ENCODE measurements around the gene NRG3. TPM values are rescaled to one million over a fixed set of nuclear protein-coding genes. Genes with fewer than 3 reads are reported as not detected.

The NRG3 gene
- total and polyA plus RNA-seq, 12 donors = 0.46 to 3.8 (median 1.3) TPM

- WGBS, 4 donors = 79 to 100% (median 94%) methylated on average over 1 of the region's 1 CpG
- intact Hi-C loops (cut with DNase I) = no loop called here
- no peak overlapping the region for H3K27ac ChIP-seq
- no peaks in the 10 kb centered on the region for H3K27me3 ChIP-seq
- H3K4me1 ChIP-seq (replicated peaks in 1 of 2) = no peaks in the 10 kb centered on the region
- H3K4me3 ChIP-seq = no peak overlapping the region
- no peak for DNase-seq
- no peak for TF ChIP-seq CTCF (IDR thresholded peaks at IDR 0.05)
- no peak for TF ChIP-seq POLR2A (IDR thresholded peaks at IDR 0.05)
- H3K36me3 ChIP-seq (replicated peaks in 1 of 2) = no peaks in the 10 kb centered on the region
- H3K9me3 ChIP-seq (replicated peaks in 1 of 3) = no peaks in the 10 kb centered on the region
Observed at GRCh38 chr10:82468453-82468852, 593.5 kb downstream of the NRG3 start.

- Histone ChIP-seq H3K4me1 (replicated peaks in 1 of 2) (no peaks in the 10 kb centered on the region), H3K36me3 (replicated peaks in 1 of 2) (no peaks in the 10 kb centered on the region), H3K27me3 (no peaks in the 10 kb centered on the region), H3K4me3 (no peak overlapping the region), H3K27ac (no peak overlapping the region), H3K9me3 (replicated peaks in 1 of 3) (no peaks in the 10 kb centered on the region)
- TF ChIP-seq CTCF (IDR thresholded peaks at IDR 0.05) (no peak), POLR2A (IDR thresholded peaks at IDR 0.05) (no peak)
- intact Hi-C loops (cut with DNase I) = no loop called here
- WGBS, 4 donors = 81 to 87% (median 85%) methylated on average over 5 of the region's 5 CpGs
- no peak for DNase-seq
Observed at GRCh38 chr10:82472406-82473335, 597.7 kb downstream of the NRG3 start.

- no peak overlapping the region for H3K27ac ChIP-seq
- H3K4me1 ChIP-seq (replicated peaks in 1 of 2) = no peaks in the 10 kb centered on the region
- WGBS, 4 donors = 65 to 90% (median 72%) methylated on average over 4 of the region's 4 CpGs
- no peaks in the 10 kb centered on the region for H3K9me3 ChIP-seq (replicated peaks in 1 of 3)
- TF ChIP-seq CTCF (IDR thresholded peaks at IDR 0.05) (no peak), POLR2A (IDR thresholded peaks at IDR 0.05) (no peak)
- no peak for DNase-seq
- no peaks in the 10 kb centered on the region for H3K36me3 ChIP-seq (replicated peaks in 1 of 2)
- no peak overlapping the region for H3K4me3 ChIP-seq
- intact Hi-C loops (cut with DNase I) = no loop called here
- no peaks in the 10 kb centered on the region for H3K27me3 ChIP-seq
Observed at GRCh38 chr10:82477776-82478175, 602.8 kb downstream of the NRG3 start.

GRCh38 chr10:82492647-82493046 is 617.7 kb downstream of the NRG3 start:
- WGBS, 4 donors = 47 to 65% (median 61%) methylated on average over 2 of the region's 2 CpGs
- no peaks in the 10 kb centered on the region for H3K36me3 ChIP-seq (replicated peaks in 1 of 2)

More at GRCh38 chr10:82492647-82493046, 617.7 kb downstream of the NRG3 start:
- H3K4me3 ChIP-seq = no peak overlapping the region
- H3K9me3 ChIP-seq (replicated peaks in 1 of 3) = no peaks in the 10 kb centered on the region
- TF ChIP-seq POLR2A (IDR thresholded peaks at IDR 0.05) (no peak), CTCF (IDR thresholded peaks at IDR 0.05) (no peak)
- no peak for DNase-seq
- H3K4me1 ChIP-seq (replicated peaks in 1 of 2) = no peaks in the 10 kb centered on the region
- H3K27ac ChIP-seq = no peak overlapping the region
- H3K27me3 ChIP-seq = no peaks in the 10 kb centered on the region
- intact Hi-C loops (cut with DNase I) = no loop called here
